CD14-positive monocyte (primary cell): Measurements from ENCODE around the gene GALNT17. TPM values are rescaled to one million over a fixed set of nuclear protein-coding genes. Genes with fewer than 3 reads are reported as not detected.

ENCODE experiments used
- DNase-seq, 3 donors: peaks; one replicate each; pipeline ENCODE4 v3.0.0-alpha.2; 2011 to 2022
- H2AFZ ChIP-seq: 2 replicates; pipeline ENCODE4 v1.6.0; 2012; ENCODE audit warnings: mild to moderate bottlenecking, low read depth, low read length, inconsistent platforms; ENCODE audit not compliant: insufficient read depth, poor library complexity, severe bottlenecking
- H3K27ac ChIP-seq, 2 donors: 1 replicate in 1 of 2; 2 replicates in 1 of 2; pipeline ENCODE4 v1.5.1; 2012 to 2013; ENCODE audit warnings: low read length in 2 of 2, control low read depth in 1 of 2, inconsistent platforms in 1 of 2, low read depth in 1 of 2, mild to moderate bottlenecking in 1 of 2
- H3K27me3 ChIP-seq, 2 donors: one replicate each; pipeline versions ENCODE4 v1.6.0 to v1.6.1; 2011 to 2013; ENCODE audit warnings: low read length in 2 of 2; ENCODE audit not compliant: control insufficient read depth in 2 of 2, insufficient read depth in 2 of 2
- H3K36me3 ChIP-seq, 2 donors: replicated peaks in 1 of 2; 1 replicate in 1 of 2; 2 replicates in 1 of 2; pipeline versions ENCODE4 v1.5.1 to v1.6.1; 2012 to 2013; ENCODE audit warnings: low read length in 2 of 2, control low read depth in 1 of 2, inconsistent platforms in 1 of 2, mild to moderate bottlenecking in 1 of 2; ENCODE audit not compliant: insufficient read depth in 2 of 2, control insufficient read depth in 1 of 2
- H3K4me1 ChIP-seq, 2 donors: 1 replicate in 1 of 2; 2 replicates in 1 of 2; pipeline versions ENCODE4 v1.5.1 to v1.6.1; 2012 to 2013; ENCODE audit warnings: low read length in 2 of 2, control low read depth in 1 of 2, inconsistent platforms in 1 of 2, mild to moderate bottlenecking in 1 of 2, moderate library complexity in 1 of 2; ENCODE audit not compliant: insufficient read depth in 2 of 2, control insufficient read depth in 1 of 2
- H3K4me2 ChIP-seq: replicated peaks from 2 replicates; pipeline ENCODE3; 2012; ENCODE audit warnings: low read length, moderate library complexity, mild to moderate bottlenecking; ENCODE audit not compliant: poor library complexity, severe bottlenecking; ENCODE audit errors: extremely low read depth
- H3K4me3 ChIP-seq, 3 experiments: fragments of 200-600 bp in 1 of 3; sonication (generic) in 1 of 3; replicated peaks in 1 of 3; 1 replicate in 2 of 3; 2 replicates in 1 of 3; pipeline ENCODE4 v1.5.1; 2011 to 2013; ENCODE audit warnings: low read length in 3 of 3, mild to moderate bottlenecking in 3 of 3, control low read depth in 2 of 3, low read depth in 2 of 3, inconsistent platforms in 1 of 3, moderate library complexity in 1 of 3
- H3K79me2 ChIP-seq: 2 replicates; pipeline ENCODE4 v1.6.0; 2012; ENCODE audit warnings: mild to moderate bottlenecking, control low read depth, inconsistent platforms, low read length, moderate library complexity; ENCODE audit not compliant: insufficient read depth
- H3K9ac ChIP-seq: 2 replicates; pipeline ENCODE4 v1.6.0; 2017; ENCODE audit warnings: low read length, mild to moderate bottlenecking; ENCODE audit not compliant: insufficient read depth, poor library complexity, severe bottlenecking
- H3K9me3 ChIP-seq, 2 donors: replicated peaks in 1 of 2; 1 replicate in 1 of 2; 2 replicates in 1 of 2; pipeline versions ENCODE4 v1.5.1 to v1.6.1; 2012 to 2013; ENCODE audit warnings: low read length in 2 of 2, control low read depth in 1 of 2; ENCODE audit not compliant: control insufficient read depth in 1 of 2, insufficient read depth in 1 of 2
- H4K20me1 ChIP-seq: 2 replicates; pipeline ENCODE4 v1.6.0; 2012; ENCODE audit warnings: mild to moderate bottlenecking, low read length, control low read depth, moderate library complexity; ENCODE audit not compliant: insufficient read depth
- H3K27ac Mint-ChIP-seq, 7 donors: one replicate each; pipeline ENCODE4 v1.8.0; 2020; ENCODE audit warnings: mild to moderate bottlenecking in 7 of 7, mixed read lengths in 7 of 7, moderate library complexity in 6 of 7, inconsistent platforms in 2 of 7
- H3K27me3 Mint-ChIP-seq, 3 donors: one replicate each; pipeline ENCODE4 v1.8.0; 2021 to 2022; ENCODE audit warnings: low read depth in 3 of 3, mild to moderate bottlenecking in 3 of 3, mixed read lengths in 3 of 3, moderate library complexity in 3 of 3, inconsistent platforms in 1 of 3
- H3K36me3 Mint-ChIP-seq, 2 donors: one replicate each; pipeline ENCODE4 v1.8.0; 2020; ENCODE audit warnings: mixed read lengths in 2 of 2, inconsistent platforms in 1 of 2, mild to moderate bottlenecking in 1 of 2
- H3K4me1 Mint-ChIP-seq: one replicate; pipeline ENCODE4 v1.8.0; 2020; ENCODE audit warnings: mild to moderate bottlenecking, mixed read lengths
- H3K4me3 Mint-ChIP-seq, 2 donors: one replicate each; pipeline ENCODE4 v1.8.0; 2020; ENCODE audit warnings: mild to moderate bottlenecking in 2 of 2, mixed read lengths in 2 of 2, moderate library complexity in 1 of 2
- H3K9me3 Mint-ChIP-seq, 7 donors: one replicate each; pipeline ENCODE4 v1.8.0; 2020 to 2022; ENCODE audit warnings: mixed read lengths in 7 of 7, mild to moderate bottlenecking in 6 of 7, moderate library complexity in 6 of 7, inconsistent platforms in 2 of 7
- WGBS: methylation state at CpG from one replicate; pipeline ENCODE4 v1.1.5; 2013; ENCODE audit warnings: missing lambda C conversion rate; ENCODE audit not compliant: insufficient coverage; 5-methylcytosine and 5-hydroxymethylcytosine counted together
- intact Hi-C, 2 donors: fragments of 100-400 bp; cut with micrococcal nuclease; formaldehyde crosslinking; loops; one replicate each; pipeline versions ENCODE4 v1.15.0 to v1.15.1; 2023
- polyA plus RNA-seq, 3 donors: library from polyadenylated mRNA; depleted of rRNA in 1 of 3; unstranded in 2 of 3; stranded (reverse) in 1 of 3; fragments of 300-500 nt in 2 of 3; fragments of >200 nt in 1 of 3; fragmentation: Illumina TruSeq in 2 of 3; gene quantifications; 1 replicate in 2 of 3; 2 replicates in 1 of 3; pipeline ENCODE4 v1.2.3, GENCODE V29; 2012 to 2021
- TF ChIP-seq, protein P1 (sequence below): fragments of 200-600 bp; IDR thresholded peaks from one replicate; pipeline ENCODE4 v1.8.0; 2022; ENCODE audit warnings: antibody characterized with exemption, mild to moderate bottlenecking

The GALNT17 gene
- polyA plus RNA-seq, 3 donors, result not detected

DNA sequence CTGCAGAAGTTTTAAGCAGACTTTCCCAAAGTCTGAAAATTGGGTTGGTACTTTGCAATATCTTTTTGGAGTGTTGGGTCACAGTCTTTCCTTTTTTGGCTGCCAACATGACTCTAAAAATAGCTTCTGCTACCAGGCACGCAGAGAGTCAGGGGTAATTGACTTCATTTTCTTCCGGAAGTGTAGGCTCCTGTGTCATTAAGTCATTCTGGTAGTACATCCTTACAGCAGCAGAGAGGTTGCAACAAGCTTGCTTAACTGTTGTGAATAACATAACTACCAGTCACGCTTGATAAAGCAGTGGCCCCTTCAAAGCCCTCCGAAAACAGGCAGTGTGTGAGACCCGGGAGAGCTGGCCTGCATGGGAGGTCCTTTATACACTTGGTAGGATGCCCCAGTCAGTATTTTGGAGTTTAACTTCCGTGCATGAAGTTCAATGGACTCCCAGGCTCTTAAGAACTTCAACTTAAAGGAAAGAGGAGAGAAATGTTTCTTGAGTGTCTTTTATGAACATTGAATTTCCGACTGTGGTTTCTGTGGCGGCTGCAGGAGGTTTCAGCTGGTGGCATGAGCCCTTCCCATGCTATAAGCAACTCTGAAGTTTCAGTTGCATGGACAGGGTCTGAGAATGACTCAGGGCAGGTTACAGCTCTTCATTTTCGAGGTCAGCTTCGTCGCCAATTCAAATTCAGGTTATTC is 310.7 kb downstream of the GALNT17 start:
- Histone ChIP-seq H3K4me3 (no peak overlapping the region), H3K4me1 (no peaks in the 10 kb centered on the region), H3K9me3 (peaks cover 0 to 10% of the 10 kb centered on the region in 2 donors), H3K27me3 (no peaks in the 10 kb centered on the region), H2AFZ (no peak overlapping the region), H3K79me2 (no peaks in the 10 kb centered on the region), H3K27ac (no peak overlapping the region), H4K20me1 (no peaks in the 10 kb centered on the region), H3K36me3 (no peaks in the 10 kb centered on the region), H3K4me2 (no peak overlapping the region), H3K9ac (no peak overlapping the region)
- Mint-ChIP-seq H3K27me3 (peaks cover 0 to 2% (median 0%) of the 10 kb centered on the region in 3 donors), H3K9me3 (peaks cover 2 to 24% (median 13%) of the 10 kb centered on the region in 7 donors), H3K4me3 (no peak overlapping the region), H3K27ac (no peak overlapping the region), H3K36me3 (no peaks in the 10 kb centered on the region), H3K4me1 (no peaks in the 10 kb centered on the region)
- no peak for DNase-seq
- intact Hi-C loops, result no loop called here
- TF ChIP-seq, protein P1, sequence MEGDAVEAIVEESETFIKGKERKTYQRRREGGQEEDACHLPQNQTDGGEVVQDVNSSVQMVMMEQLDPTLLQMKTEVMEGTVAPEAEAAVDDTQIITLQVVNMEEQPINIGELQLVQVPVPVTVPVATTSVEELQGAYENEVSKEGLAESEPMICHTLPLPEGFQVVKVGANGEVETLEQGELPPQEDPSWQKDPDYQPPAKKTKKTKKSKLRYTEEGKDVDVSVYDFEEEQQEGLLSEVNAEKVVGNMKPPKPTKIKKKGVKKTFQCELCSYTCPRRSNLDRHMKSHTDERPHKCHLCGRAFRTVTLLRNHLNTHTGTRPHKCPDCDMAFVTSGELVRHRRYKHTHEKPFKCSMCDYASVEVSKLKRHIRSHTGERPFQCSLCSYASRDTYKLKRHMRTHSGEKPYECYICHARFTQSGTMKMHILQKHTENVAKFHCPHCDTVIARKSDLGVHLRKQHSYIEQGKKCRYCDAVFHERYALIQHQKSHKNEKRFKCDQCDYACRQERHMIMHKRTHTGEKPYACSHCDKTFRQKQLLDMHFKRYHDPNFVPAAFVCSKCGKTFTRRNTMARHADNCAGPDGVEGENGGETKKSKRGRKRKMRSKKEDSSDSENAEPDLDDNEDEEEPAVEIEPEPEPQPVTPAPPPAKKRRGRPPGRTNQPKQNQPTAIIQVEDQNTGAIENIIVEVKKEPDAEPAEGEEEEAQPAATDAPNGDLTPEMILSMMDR, result no peak
- 17% methylated on average over 10 of the region's 11 CpGs for WGBS

DNA sequence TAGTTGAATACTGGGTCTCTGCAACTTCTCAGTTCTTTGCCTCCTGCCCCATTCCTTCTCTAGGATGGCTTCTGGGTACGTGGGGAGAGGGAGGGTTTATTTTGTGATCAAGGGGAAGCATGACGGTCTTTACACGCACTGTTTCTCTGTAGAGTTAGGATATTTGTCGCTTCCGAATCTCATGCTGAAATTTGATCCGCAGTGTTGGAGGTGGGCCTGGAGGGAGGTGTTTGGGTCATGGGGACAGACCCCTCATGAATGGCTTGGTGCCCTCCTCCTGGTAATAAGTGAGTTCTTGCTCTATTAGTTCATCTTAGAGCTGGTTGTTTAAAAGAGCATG is 311.2 kb downstream of the GALNT17 start:
- Histone ChIP-seq H3K79me2 (no peaks in the 10 kb centered on the region), H3K36me3 (no peaks in the 10 kb centered on the region), H4K20me1 (no peaks in the 10 kb centered on the region), H3K27me3 (no peaks in the 10 kb centered on the region), H2AFZ (no peak overlapping the region), H3K4me3 (no peak overlapping the region), H3K4me1 (no peaks in the 10 kb centered on the region), H3K4me2 (no peak overlapping the region), H3K27ac (no peak overlapping the region), H3K9ac (no peak overlapping the region), H3K9me3 (peaks cover 0 to 10% of the 10 kb centered on the region in 2 donors)
- Mint-ChIP-seq H3K4me1 (no peaks in the 10 kb centered on the region), H3K27me3 (peaks cover 0 to 2% (median 0%) of the 10 kb centered on the region in 3 donors), H3K36me3 (no peaks in the 10 kb centered on the region), H3K27ac (no peak overlapping the region), H3K9me3 (peaks cover 2 to 24% (median 13%) of the 10 kb centered on the region in 7 donors), H3K4me3 (no peak overlapping the region)
- TF ChIP-seq, protein P1, result no peak
- DNase-seq, result no peak
- intact Hi-C loops, result no loop called here
- 22% methylated on average over 4 of the region's 6 CpGs for whole genome bisulfite sequencing
